GM11168 (cell line): ENCODE data around the gene DMPK.
"Not testable (repeated sequence)": the region's sequence is repeated elsewhere in the genome, so short reads cannot be mapped to it uniquely, and the experiment has no call there.

Experiments used
- in situ Hi-C: fragments of 300-500 bp; cut with MboI; formaldehyde crosslinking; loops from one replicate; pipeline ENCODE4 v1.12.0; 2022; ENCODE audit warnings: low sequenced_read_pairs; ENCODE audit not compliant: unreplicated experiment

Gene DMPK

DNA sequence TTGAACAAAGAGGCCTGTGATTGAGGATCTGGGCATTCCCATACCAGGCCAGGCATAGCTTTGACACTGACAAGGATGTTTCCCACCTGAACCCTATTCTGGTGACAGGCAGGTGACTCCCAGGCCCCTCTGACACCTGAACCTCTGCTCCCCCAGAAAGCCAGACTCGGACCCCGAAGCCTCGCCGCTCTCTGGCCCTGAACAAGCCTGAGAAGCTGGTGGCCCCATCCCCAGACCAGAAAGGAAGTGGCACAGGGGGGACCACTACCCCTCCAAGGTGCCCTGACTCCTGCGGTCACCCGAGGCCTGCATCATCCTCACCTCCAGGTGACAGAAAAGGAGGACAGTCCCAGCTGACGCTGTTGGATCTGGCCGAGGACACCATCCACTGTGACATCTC, 28.0 kb downstream of the DMPK start:
- in situ Hi-C loops: no loop called here

GRCh38 chr19:45753548-45753947, 28.7 kb downstream of the DMPK start:
- in situ Hi-C loops: no loop called here

- in situ Hi-C loops: no loop called here
Observed at GRCh38 chr19:45752639-45753038, 29.7 kb downstream of the DMPK start.

GRCh38 chr19:45751483-45751882, 30.8 kb downstream of the DMPK start:
- in situ Hi-C loops: not testable (repeated sequence)

DNA sequence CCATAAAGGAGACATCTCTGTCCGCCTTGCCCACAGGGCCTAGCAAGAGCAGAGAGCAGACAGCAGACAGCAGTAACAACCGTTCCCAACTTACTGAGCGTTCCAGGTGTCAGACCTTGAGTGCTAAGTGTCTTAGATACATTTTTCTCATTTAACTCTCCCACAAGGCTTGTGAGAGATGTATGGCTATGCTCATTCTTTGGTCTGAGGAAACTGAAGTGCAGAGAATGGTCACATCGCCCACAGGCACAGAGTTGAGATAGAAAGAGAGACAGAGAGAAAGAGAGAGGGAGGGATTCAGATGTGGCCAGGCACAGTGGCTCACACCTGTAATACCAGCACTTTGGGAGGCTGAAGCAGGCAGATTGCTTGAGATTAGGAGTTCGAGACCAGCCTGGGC, 34.8 kb downstream of the DMPK start:
- in situ Hi-C loops: no loop called here

- in situ Hi-C loops: no loop called here
Observed at GRCh38 chr19:45746866-45747265, 35.4 kb downstream of the DMPK start.

GRCh38 chr19:45745606-45746005, 36.7 kb downstream of the DMPK start:
- in situ Hi-C loops: no loop called here

DNA sequence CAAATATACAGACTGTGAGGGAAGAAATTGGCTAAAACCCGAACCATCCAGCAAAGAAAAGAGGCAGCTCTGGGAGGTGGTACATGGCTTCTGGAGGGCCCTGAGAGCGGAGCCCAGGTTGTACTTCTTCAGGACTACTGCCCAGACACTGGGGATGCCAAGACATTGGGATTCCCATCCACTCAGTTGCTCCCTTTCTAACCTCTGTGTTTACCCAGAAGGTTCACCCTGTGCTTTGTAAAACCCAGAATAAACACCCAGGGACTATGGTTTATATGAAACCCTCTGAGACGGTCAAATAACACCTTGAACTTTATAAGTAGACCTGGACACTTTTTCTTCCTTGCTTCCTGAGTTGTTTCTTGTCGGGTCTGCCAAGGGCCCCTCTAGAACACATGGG, 39.3 kb downstream of the DMPK start:
- in situ Hi-C loops: no loop called here

DNA sequence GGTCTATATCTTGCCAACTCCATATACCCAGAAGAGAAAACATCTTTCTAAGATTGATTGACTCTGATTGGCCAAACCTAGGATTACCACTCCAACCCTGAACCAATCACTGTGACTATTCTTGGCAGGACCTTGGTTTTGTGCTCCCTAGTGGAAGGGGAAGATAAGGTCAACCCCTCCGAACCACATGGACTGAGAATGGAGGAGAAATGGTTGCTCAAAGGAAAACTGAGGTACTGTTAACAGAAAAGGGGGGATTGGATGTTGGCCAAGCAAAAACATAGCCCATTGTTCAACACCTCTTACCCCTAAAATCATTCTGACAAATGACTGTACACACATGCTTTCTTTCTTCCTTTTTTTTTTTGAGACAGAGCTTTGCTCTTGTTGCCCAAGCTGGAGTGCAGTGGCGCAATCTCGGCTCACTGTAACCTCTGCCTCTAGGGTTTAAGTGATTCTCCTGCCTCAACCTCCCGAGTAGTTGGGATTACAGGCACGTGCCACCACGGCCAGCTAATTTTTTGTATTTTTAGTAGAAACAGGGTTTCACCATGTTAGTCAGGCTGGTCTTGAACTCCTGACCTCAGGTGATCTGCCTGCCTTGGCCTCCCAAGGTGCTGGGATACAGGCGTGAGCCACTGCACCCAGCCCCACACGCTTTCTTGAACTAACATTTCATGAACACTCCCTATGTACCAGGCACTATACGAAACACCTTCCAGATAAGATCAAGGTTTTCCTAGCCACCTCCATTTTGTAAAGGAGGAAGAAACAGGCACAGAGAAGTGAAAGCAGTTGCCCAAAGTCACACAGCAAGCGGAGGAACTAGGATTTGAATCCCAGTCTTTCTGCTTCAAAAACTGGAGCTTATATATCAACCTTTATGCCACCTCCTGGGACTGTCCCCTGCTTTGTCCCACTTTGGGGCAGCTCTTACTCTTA, 42.5 kb downstream of the DMPK start:
- in situ Hi-C loops: no loop called here

- in situ Hi-C loops: no loop called here
Observed at GRCh38 chr19:45733160-45733810, 49.0 kb downstream of the DMPK start, which contains the start of gene MEIOSIN. MEIOSIN (plus strand) TSS chr19:45733439; CDS start chr19:45735377, 1,938 bp downstream.

DNA sequence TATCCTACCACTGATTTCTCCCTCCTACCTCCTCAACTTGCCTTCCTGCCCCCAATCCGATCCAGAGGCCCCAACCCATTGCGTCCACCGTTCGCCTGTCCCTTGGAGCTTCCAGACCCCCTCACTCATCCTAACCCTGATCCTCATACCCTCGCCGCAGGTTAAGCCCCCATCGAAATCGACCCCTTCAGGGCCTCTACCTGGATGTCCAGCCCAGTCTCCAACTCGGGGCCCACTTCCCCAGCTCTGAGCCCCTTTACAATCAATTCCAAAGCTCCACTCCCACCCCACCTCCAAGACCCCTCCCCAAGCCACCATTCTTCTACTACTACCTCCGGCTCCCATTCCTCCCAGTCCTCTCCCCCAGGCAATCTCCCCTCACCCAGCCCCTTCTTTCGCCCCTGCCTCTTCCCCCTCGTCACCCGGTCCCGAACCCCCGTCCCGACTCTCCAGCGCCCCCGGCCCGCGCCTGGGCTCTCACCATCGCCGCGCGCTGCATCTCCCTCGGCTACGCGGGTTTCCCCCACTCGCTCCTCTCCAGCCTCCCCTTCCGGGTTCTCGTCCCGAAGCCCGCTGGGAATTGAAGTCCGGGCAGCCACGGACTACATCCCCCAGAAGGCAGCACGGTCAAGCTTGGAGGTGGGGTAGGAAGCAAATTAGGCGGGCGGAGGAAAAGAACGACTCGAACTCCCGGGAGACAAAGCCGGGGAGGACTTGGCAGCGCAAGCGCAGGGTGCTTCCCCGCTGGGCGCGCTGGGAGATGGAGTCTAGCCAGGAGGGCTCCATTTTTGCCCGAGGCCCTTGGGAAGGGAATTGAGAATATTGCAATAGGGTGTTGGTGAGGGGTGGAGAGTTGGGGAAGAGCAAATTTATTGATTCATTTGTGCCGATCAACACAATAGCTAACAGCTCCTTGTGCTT, 51.7 kb downstream of the DMPK start, which contains the start of gene FBXO46:
FBXO46 (minus strand) TSS at position 529 of the 921 bp plus-strand sequence. CDS start 17,401 bp downstream, outside the sequence.
- in situ Hi-C loops: no loop called here

- in situ Hi-C loops: no loop called here
Observed at GRCh38 chr19:45729800-45730290, 52.4 kb downstream of the DMPK start.

DNA sequence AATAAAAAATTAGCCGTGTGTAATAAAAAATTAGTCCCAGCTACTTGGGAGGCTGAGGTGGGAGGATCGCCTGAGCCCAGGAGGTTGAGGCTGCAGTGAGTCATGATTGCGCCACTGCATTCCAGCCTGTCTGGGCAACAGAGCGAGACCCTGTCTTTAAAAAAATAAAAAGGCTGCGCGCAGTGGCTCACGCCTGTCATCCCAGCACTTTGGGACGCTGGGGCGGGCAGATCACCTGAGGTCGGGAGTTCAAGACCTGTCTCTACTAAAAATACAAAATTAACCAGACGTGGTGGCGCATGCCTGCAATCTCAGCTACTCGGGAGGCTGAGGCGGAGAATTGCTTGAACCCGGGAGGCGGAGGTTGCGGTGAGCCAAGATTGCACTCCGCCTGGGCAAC, 53.6 kb downstream of the DMPK start:
- in situ Hi-C loops: not testable (repeated sequence)

DNA sequence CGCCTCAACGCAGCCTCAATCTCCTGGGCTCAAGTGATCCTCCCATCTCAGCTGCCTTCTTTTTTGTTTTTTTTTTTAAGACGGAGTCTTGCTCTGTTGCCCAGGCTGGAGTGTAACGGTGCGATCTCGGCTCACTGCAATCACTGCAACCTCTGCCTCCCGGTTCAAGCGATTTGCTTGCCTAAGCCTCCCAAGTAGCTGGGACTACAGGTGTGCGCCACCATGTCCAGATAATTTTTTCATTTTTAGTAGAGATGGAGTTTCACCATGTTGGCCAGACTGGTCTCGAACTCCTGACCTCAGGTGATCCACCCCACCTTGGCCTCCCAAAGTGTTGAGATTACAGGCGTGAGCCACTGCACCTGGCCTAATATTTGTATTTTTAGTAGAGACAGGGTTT, 62.2 kb downstream of the DMPK start:
- in situ Hi-C loops: not testable (repeated sequence)
